Umbilical cord (tissue), 2 donors: ENCODE measurements around the gene MEIS1. TPM values are rescaled to one million over a fixed set of nuclear protein-coding genes. Genes with fewer than 3 reads are reported as not detected.
"Not testable (repeated sequence)": the region's sequence is repeated elsewhere in the genome, so short reads cannot be mapped to it uniquely, and the experiment has no call there.

ENCODE experiments used
- DNase-seq: peaks from one replicate; pipeline ENCODE4 v3.0.0-alpha.2; 2015; ENCODE audit warnings: low spot score
- total RNA-seq: library from RNA; depleted of rRNA; stranded (reverse); fragments of >200 nt; gene quantifications from one replicate; pipeline ENCODE4 v1.2.3, GENCODE V29; 2014; ENCODE audit warnings: low replicate concordance; ENCODE audit not compliant: insufficient read depth

The MEIS1 gene
- total RNA-seq = 91.5 TPM

GRCh38 chr2:66434679-66435548, at the start of gene MEIS1:
MEIS1 (plus strand) TSS chr2:66435125; CDS start chr2:66435857, 732 bp downstream.
- DNase-seq = peak; percentile 99

GRCh38 chr2:66387016-66387753, 47.7 kb upstream of the MEIS1 start:
- DNase-seq = peak; percentile 59

- peak; percentile 63 for DNase-seq
Measured at GRCh38 chr2:66389651-66390131, 45.2 kb upstream of the MEIS1 start.

GRCh38 chr2:66390152-66390551, 44.8 kb upstream of the MEIS1 start:
- DNase-seq = peak; percentile 12

GRCh38 chr2:66390811-66391210, 44.1 kb upstream of the MEIS1 start:
- DNase-seq = no peak

- DNase-seq = not testable (repeated sequence)
Measured at GRCh38 chr2:66391240-66391639, 43.7 kb upstream of the MEIS1 start.

GRCh38 chr2:66405473-66405872, 29.5 kb upstream of the MEIS1 start:
- peak; percentile 10 for DNase-seq

- no peak for DNase-seq
Measured at GRCh38 chr2:66408905-66409304, 26.0 kb upstream of the MEIS1 start.

- DNase-seq = no peak
Measured at GRCh38 chr2:66412874-66413273, 22.1 kb upstream of the MEIS1 start.

GRCh38 chr2:66414896-66415295, 20.0 kb upstream of the MEIS1 start:
- DNase-seq = no peak

GRCh38 chr2:66418381-66418780, 16.5 kb upstream of the MEIS1 start:
- no peak for DNase-seq

GRCh38 chr2:66421612-66422011, 13.3 kb upstream of the MEIS1 start:
- no peak for DNase-seq

GRCh38 chr2:66423391-66424124, 11.4 kb upstream of the MEIS1 start:
- no peak for DNase-seq

GRCh38 chr2:66426244-66427111, 8.4 kb upstream of the MEIS1 start:
- peak; percentile 5 for DNase-seq

- DNase-seq = peak; percentile 40
Measured at GRCh38 chr2:66427300-66427699, 7.6 kb upstream of the MEIS1 start.

GRCh38 chr2:66428986-66429612, 5.8 kb upstream of the MEIS1 start:
- peak; percentile 77 for DNase-seq

GRCh38 chr2:66429693-66430504, 5.0 kb upstream of the MEIS1 start:
- DNase-seq = peak; percentile 6

- peak; percentile 50 for DNase-seq
Measured at GRCh38 chr2:66430505-66431273, 4.2 kb upstream of the MEIS1 start.

- DNase-seq = no peak
Measured at GRCh38 chr2:66431274-66431642, 3.7 kb upstream of the MEIS1 start.
